Measurements from ENCODE around the gene ALAS1. TPM values are rescaled to one million over a fixed set of nuclear protein-coding genes. Genes with fewer than 3 reads are reported as not detected.
A peak's percentile ranks its signal among the peaks of the same experiment; 100 is the strongest.

ALAS1 gene
- polyA plus RNA-seq, 2 donors: 17.2 to 36.4 TPM

GRCh38 chr3:52216585-52217408, 18.8 kb downstream of the ALAS1 start:
- Histone ChIP-seq H3K9me3 (ENCODE audit: control insufficient read depth in 2 of 2, insufficient read depth in 1 of 2, low read depth in 1 of 2, low read length in 1 of 2) (no peaks in the 10 kb centered on the region), H3K4me1 (ENCODE audit: control insufficient read depth in 2 of 2, insufficient read depth in 2 of 2, low read length in 1 of 2) (peaks cover 7 to 17% of the 10 kb centered on the region in 2 donors), H3K36me3 (ENCODE audit: control insufficient read depth in 2 of 2, insufficient read depth in 2 of 2, low read length in 1 of 2) (peaks cover 6 to 24% of the 10 kb centered on the region in 2 donors), H3K27ac (ENCODE audit: low read depth in 2 of 2, low read length in 1 of 2) (peak overlapping the region; percentile 67 to 92), H3K27me3 (ENCODE audit: control insufficient read depth in 1 of 2, insufficient read depth in 2 of 2, low read length in 2 of 2) (no peaks in the 10 kb centered on the region), H3K4me3 (ENCODE audit: low read depth in 1 of 2, low read length in 2 of 2) (no peak overlapping the region)
- WGBS, 2 donors: 26 to 30% methylated on average over 13 of the region's 13 CpGs

- WGBS, 2 donors: 46 to 54% methylated on average over 10 of the region's 10 CpGs
- peak overlapping the region; percentile 67 to 92 for H3K27ac ChIP-seq (ENCODE audit: low read depth in 2 of 2, low read length in 1 of 2)
- H3K4me3 ChIP-seq (ENCODE audit: low read depth in 1 of 2, low read length in 2 of 2): no peak overlapping the region
- no peaks in the 10 kb centered on the region for H3K27me3 ChIP-seq (ENCODE audit: control insufficient read depth in 1 of 2, insufficient read depth in 2 of 2, low read length in 2 of 2)
- peaks cover 3 to 20% of the 10 kb centered on the region in 2 donors for H3K36me3 ChIP-seq (ENCODE audit: control insufficient read depth in 2 of 2, insufficient read depth in 2 of 2, low read length in 1 of 2)
- H3K4me1 ChIP-seq (ENCODE audit: control insufficient read depth in 2 of 2, insufficient read depth in 2 of 2, low read length in 1 of 2): peaks cover 7 to 17% of the 10 kb centered on the region in 2 donors
- H3K9me3 ChIP-seq (ENCODE audit: control insufficient read depth in 2 of 2, insufficient read depth in 1 of 2, low read depth in 1 of 2, low read length in 1 of 2): no peaks in the 10 kb centered on the region
Measured at GRCh38 chr3:52217409-52217805, 19.4 kb downstream of the ALAS1 start.

GRCh38 chr3:52218026-52218425, 20.1 kb downstream of the ALAS1 start:
- peaks cover 3 to 17% of the 10 kb centered on the region in 2 donors for H3K36me3 ChIP-seq (ENCODE audit: control insufficient read depth in 2 of 2, insufficient read depth in 2 of 2, low read length in 1 of 2)
- H3K27me3 ChIP-seq (ENCODE audit: control insufficient read depth in 1 of 2, insufficient read depth in 2 of 2, low read length in 2 of 2): no peaks in the 10 kb centered on the region
- H3K4me3 ChIP-seq (ENCODE audit: low read depth in 1 of 2, low read length in 2 of 2): no peak overlapping the region
- peak overlapping the region; percentile 67 to 86 for H3K27ac ChIP-seq (ENCODE audit: low read depth in 2 of 2, low read length in 1 of 2)
- WGBS, 2 donors: 78 to 81% methylated on average over 3 of the region's 3 CpGs
- H3K4me1 ChIP-seq (ENCODE audit: control insufficient read depth in 2 of 2, insufficient read depth in 2 of 2, low read length in 1 of 2): peaks cover 7 to 17% of the 10 kb centered on the region in 2 donors
- no peaks in the 10 kb centered on the region for H3K9me3 ChIP-seq (ENCODE audit: control insufficient read depth in 2 of 2, insufficient read depth in 1 of 2, low read depth in 1 of 2, low read length in 1 of 2)

- WGBS, 2 donors: 62 to 76% methylated on average over 12 of the region's 12 CpGs
- Histone ChIP-seq H3K4me1 (ENCODE audit: control insufficient read depth in 2 of 2, insufficient read depth in 2 of 2, low read length in 1 of 2) (peaks cover 7 to 17% of the 10 kb centered on the region in 2 donors), H3K9me3 (ENCODE audit: control insufficient read depth in 2 of 2, insufficient read depth in 1 of 2, low read depth in 1 of 2, low read length in 1 of 2) (no peaks in the 10 kb centered on the region), H3K27me3 (ENCODE audit: control insufficient read depth in 1 of 2, insufficient read depth in 2 of 2, low read length in 2 of 2) (no peaks in the 10 kb centered on the region), H3K27ac (ENCODE audit: low read depth in 2 of 2, low read length in 1 of 2) (peak overlapping the region; percentile 67 to 86), H3K36me3 (ENCODE audit: control insufficient read depth in 2 of 2, insufficient read depth in 2 of 2, low read length in 1 of 2) (peaks cover 2 to 16% of the 10 kb centered on the region in 2 donors), H3K4me3 (ENCODE audit: low read depth in 1 of 2, low read length in 2 of 2) (no peak overlapping the region)
Measured at GRCh38 chr3:52218454-52218853, 20.5 kb downstream of the ALAS1 start.

GRCh38 chr3:52218937-52219650, 21.1 kb downstream of the ALAS1 start:
- H3K36me3 ChIP-seq (ENCODE audit: control insufficient read depth in 2 of 2, insufficient read depth in 2 of 2, low read length in 1 of 2): peaks cover 0 to 12% of the 10 kb centered on the region in 2 donors
- peak overlapping the region; percentile 67 to 86 for H3K27ac ChIP-seq (ENCODE audit: low read depth in 2 of 2, low read length in 1 of 2)
- no peak overlapping the region for H3K4me3 ChIP-seq (ENCODE audit: low read depth in 1 of 2, low read length in 2 of 2)
- H3K4me1 ChIP-seq (ENCODE audit: control insufficient read depth in 2 of 2, insufficient read depth in 2 of 2, low read length in 1 of 2): peaks cover 7 to 17% of the 10 kb centered on the region in 2 donors
- H3K9me3 ChIP-seq (ENCODE audit: control insufficient read depth in 2 of 2, insufficient read depth in 1 of 2, low read depth in 1 of 2, low read length in 1 of 2): no peaks in the 10 kb centered on the region
- WGBS, 2 donors: 57 to 63% methylated on average over 6 of the region's 6 CpGs
- H3K27me3 ChIP-seq (ENCODE audit: control insufficient read depth in 1 of 2, insufficient read depth in 2 of 2, low read length in 2 of 2): no peaks in the 10 kb centered on the region

- H3K4me1 ChIP-seq (ENCODE audit: control insufficient read depth in 2 of 2, insufficient read depth in 2 of 2, low read length in 1 of 2): peaks cover 7 to 18% of the 10 kb centered on the region in 2 donors
Measured at GRCh38 chr3:52220380-52221026, 22.5 kb downstream of the ALAS1 start.

GRCh38 chr3:52221141-52221562, 23.2 kb downstream of the ALAS1 start:
- 91 to 94% methylated on average over 23 to 27 of the region's 27 CpGs for whole genome bisulfite sequencing, 2 donors
- Histone ChIP-seq H3K9me3 (ENCODE audit: control insufficient read depth in 2 of 2, insufficient read depth in 1 of 2, low read depth in 1 of 2, low read length in 1 of 2) (no peaks in the 10 kb centered on the region), H3K27ac (ENCODE audit: low read depth in 2 of 2, low read length in 1 of 2) (no peak overlapping the region), H3K27me3 (ENCODE audit: control insufficient read depth in 1 of 2, insufficient read depth in 2 of 2, low read length in 2 of 2) (no peaks in the 10 kb centered on the region), H3K4me3 (ENCODE audit: low read depth in 1 of 2, low read length in 2 of 2) (no peak overlapping the region), H3K36me3 (ENCODE audit: control insufficient read depth in 2 of 2, insufficient read depth in 2 of 2, low read length in 1 of 2) (no peaks in the 10 kb centered on the region), H3K4me1 (ENCODE audit: control insufficient read depth in 2 of 2, insufficient read depth in 2 of 2, low read length in 1 of 2) (peaks cover 7 to 21% of the 10 kb centered on the region in 2 donors)

More at GRCh38 chr3:52220380-52221026, 22.5 kb downstream of the ALAS1 start:
- Histone ChIP-seq H3K36me3 (ENCODE audit: control insufficient read depth in 2 of 2, insufficient read depth in 2 of 2, low read length in 1 of 2) (peaks cover 0 to 2% of the 10 kb centered on the region in 2 donors), H3K27me3 (ENCODE audit: control insufficient read depth in 1 of 2, insufficient read depth in 2 of 2, low read length in 2 of 2) (no peaks in the 10 kb centered on the region), H3K9me3 (ENCODE audit: control insufficient read depth in 2 of 2, insufficient read depth in 1 of 2, low read depth in 1 of 2, low read length in 1 of 2) (no peaks in the 10 kb centered on the region), H3K4me3 (ENCODE audit: low read depth in 1 of 2, low read length in 2 of 2) (no peak overlapping the region), H3K27ac (ENCODE audit: low read depth in 2 of 2, low read length in 1 of 2) (no peak overlapping the region)
- 24 to 32% methylated on average over 8 to 9 of the region's 9 CpGs for WGBS, 2 donors

- H3K4me3 ChIP-seq (ENCODE audit: low read depth in 1 of 2, low read length in 2 of 2): no peak overlapping the region
- peaks cover 7 to 17% of the 10 kb centered on the region in 2 donors for H3K4me1 ChIP-seq (ENCODE audit: control insufficient read depth in 2 of 2, insufficient read depth in 2 of 2, low read length in 1 of 2)
- H3K36me3 ChIP-seq (ENCODE audit: control insufficient read depth in 2 of 2, insufficient read depth in 2 of 2, low read length in 1 of 2): no peaks in the 10 kb centered on the region
- WGBS, 2 donors: 80 to 82% methylated on average over 33 to 34 of the region's 34 CpGs
- H3K9me3 ChIP-seq (ENCODE audit: control insufficient read depth in 2 of 2, insufficient read depth in 1 of 2, low read depth in 1 of 2, low read length in 1 of 2): no peaks in the 10 kb centered on the region
- H3K27ac ChIP-seq (ENCODE audit: low read depth in 2 of 2, low read length in 1 of 2): no peak overlapping the region
- no peaks in the 10 kb centered on the region for H3K27me3 ChIP-seq (ENCODE audit: control insufficient read depth in 1 of 2, insufficient read depth in 2 of 2, low read length in 2 of 2)
Measured at GRCh38 chr3:52221563-52222318, 23.8 kb downstream of the ALAS1 start.

Measured in esophagus (tissue), 2 donors.